A673 (cell line): ENCODE results near the gene CYP1A2.

Source experiments
- EZH2 ChIP-seq: fragments of 200-600 bp; sonication (generic); IDR thresholded peaks from 2 replicates; pipeline ENCODE4 v1.6.1; 2017; ENCODE audit warnings: borderline replicate concordance, low read depth, mild to moderate bottlenecking, mixed read lengths, antibody characterized with exemption, low read length; ENCODE audit not compliant: poor library complexity, severe bottlenecking
- TF ChIP-seq, protein P1 (sequence below): fragments of 300-800, 200-600 bp; sonication (generic); conservative IDR thresholded peaks from 2 replicates; pipeline ENCODE4 v1.5.1; 2017; ENCODE audit warnings: low read depth, mild to moderate bottlenecking, antibody characterized with exemption, low read length, moderate library complexity, mixed read lengths

DNA sequence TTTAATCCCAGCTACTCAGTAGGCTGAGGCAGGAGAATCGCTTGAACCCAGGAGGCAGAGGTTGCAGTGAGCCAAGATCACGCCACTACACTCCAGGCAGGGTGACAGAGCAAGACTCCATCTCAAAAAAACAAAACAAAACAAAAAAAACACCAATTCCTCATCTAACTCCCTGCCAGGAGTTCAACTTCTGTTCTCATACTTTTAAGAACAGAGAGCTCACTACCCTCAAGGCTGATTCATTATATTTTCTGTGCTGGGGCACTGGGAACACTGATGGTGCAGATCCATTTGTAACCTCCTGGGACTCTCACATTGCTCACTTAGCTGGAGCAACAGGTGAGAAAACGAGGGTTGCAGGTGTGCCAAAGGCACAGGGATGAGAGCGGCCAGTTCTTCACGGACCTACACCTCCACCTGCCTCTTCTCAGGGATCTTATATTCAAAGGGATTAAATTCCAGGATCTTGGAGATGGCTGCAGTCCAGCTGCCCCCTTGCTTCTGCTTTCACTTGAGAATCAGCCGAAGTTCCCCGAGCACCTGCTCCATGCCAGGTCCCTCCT, 20.9 kb downstream of the CYP1A2 start:
- TF ChIP-seq, protein P1, sequence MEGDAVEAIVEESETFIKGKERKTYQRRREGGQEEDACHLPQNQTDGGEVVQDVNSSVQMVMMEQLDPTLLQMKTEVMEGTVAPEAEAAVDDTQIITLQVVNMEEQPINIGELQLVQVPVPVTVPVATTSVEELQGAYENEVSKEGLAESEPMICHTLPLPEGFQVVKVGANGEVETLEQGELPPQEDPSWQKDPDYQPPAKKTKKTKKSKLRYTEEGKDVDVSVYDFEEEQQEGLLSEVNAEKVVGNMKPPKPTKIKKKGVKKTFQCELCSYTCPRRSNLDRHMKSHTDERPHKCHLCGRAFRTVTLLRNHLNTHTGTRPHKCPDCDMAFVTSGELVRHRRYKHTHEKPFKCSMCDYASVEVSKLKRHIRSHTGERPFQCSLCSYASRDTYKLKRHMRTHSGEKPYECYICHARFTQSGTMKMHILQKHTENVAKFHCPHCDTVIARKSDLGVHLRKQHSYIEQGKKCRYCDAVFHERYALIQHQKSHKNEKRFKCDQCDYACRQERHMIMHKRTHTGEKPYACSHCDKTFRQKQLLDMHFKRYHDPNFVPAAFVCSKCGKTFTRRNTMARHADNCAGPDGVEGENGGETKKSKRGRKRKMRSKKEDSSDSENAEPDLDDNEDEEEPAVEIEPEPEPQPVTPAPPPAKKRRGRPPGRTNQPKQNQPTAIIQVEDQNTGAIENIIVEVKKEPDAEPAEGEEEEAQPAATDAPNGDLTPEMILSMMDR: no peak
- no peak for TF ChIP-seq EZH2
